Stomach smooth muscle (tissue), 2 donors: ENCODE results near the gene SUPT20HL1.
"Not testable (repeated sequence)": the region's sequence is repeated elsewhere in the genome, so short reads cannot be mapped to it uniquely, and the experiment has no call there.

Experiments
- H3K27ac ChIP-seq: one replicate; pipeline ENCODE4 v1.7.0; 2013; ENCODE audit warnings: mild to moderate bottlenecking, low read length, inconsistent platforms
- H3K27me3 ChIP-seq, 2 donors: one replicate each; pipeline ENCODE4 v1.7.0; 2013; ENCODE audit warnings: low read length in 2 of 2; ENCODE audit not compliant: insufficient read depth in 2 of 2, control insufficient read depth in 1 of 2
- H3K36me3 ChIP-seq, 2 donors: one replicate each; pipeline ENCODE4 v1.7.0; 2013; ENCODE audit warnings: low read length in 2 of 2; ENCODE audit not compliant: control insufficient read depth in 2 of 2, insufficient read depth in 2 of 2
- H3K4me1 ChIP-seq: one replicate; pipeline ENCODE4 v1.7.0; 2013; ENCODE audit warnings: low read length; ENCODE audit not compliant: control insufficient read depth, insufficient read depth
- H3K4me3 ChIP-seq, 2 donors: one replicate each; pipeline ENCODE4 v1.7.0; 2013; ENCODE audit warnings: low read length in 2 of 2
- H3K9ac ChIP-seq, 2 donors: one replicate each; pipeline ENCODE4 v1.7.0; 2013; ENCODE audit warnings: low read length in 2 of 2, mild to moderate bottlenecking in 1 of 2
- H3K9me3 ChIP-seq, 2 donors: one replicate each; pipeline ENCODE4 v1.7.0; 2013; ENCODE audit warnings: low read length in 2 of 2; ENCODE audit not compliant: control insufficient read depth in 2 of 2
- donor health status: healthy.
- donor health status: Pancreatic carcinoma.

Gene SUPT20HL1

DNA sequence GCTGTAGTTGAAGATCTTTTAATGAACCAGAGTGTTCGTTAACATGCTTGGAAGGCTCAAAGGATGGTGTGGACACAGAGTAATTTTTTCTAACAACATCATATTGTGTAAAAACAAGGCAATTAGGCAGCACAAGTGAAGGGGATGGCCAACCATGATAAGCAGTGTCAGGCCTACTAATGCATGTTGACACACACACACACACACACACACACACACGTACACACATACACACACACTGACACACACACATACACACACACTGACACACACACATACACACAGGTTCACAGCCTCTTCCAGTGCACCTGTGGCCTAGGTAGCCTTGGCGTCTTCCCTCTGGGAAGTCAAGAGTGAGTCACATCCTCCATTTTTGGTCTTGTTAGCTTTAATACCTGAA lies at the start of gene SUPT20HL1:
TSS of gene SUPT20HL1 (plus strand) at position 368 of the 400 bp plus-strand sequence. CDS start 2,122 bp downstream, outside the sequence.
- Histone ChIP-seq H3K27me3 (peaks cover 0 to 2% of the 10 kb centered on the region in 2 donors), H3K9ac (no peak within 1 kb of the TSS), H3K4me3 (no peak within 1 kb of the TSS), H3K36me3 (no peaks in the 10 kb centered on the region), H3K4me1 (no peaks in the 10 kb centered on the region), H3K9me3 (no peaks in the 10 kb centered on the region), H3K27ac (no peak within 1 kb of the TSS)

DNA sequence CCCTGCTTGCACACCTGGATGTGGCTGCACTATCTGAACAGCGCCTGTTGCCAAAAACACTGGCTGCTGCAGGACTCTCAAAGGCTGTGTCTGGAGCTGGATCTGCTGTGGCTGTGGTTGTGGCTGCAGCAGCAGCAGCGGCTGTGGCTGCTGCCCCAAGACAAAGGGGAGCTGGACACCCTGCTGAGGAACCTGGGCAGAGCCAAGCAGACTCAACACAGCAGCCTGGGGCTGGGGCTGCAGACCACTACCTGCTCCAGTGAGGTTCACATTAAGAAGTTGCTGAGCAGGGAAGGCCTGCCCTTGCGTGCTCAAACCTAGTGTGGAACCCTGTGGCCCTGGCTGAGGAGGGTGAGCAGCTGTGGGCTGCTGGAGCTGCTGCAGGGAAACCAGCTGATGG lies 49.5 kb upstream of the SUPT20HL1 start:
- not testable (repeated sequence) for H3K4me3 ChIP-seq, H3K9me3 ChIP-seq, H3K9ac ChIP-seq, H3K4me1 ChIP-seq, H3K27ac ChIP-seq, H3K36me3 ChIP-seq, H3K27me3 ChIP-seq

DNA sequence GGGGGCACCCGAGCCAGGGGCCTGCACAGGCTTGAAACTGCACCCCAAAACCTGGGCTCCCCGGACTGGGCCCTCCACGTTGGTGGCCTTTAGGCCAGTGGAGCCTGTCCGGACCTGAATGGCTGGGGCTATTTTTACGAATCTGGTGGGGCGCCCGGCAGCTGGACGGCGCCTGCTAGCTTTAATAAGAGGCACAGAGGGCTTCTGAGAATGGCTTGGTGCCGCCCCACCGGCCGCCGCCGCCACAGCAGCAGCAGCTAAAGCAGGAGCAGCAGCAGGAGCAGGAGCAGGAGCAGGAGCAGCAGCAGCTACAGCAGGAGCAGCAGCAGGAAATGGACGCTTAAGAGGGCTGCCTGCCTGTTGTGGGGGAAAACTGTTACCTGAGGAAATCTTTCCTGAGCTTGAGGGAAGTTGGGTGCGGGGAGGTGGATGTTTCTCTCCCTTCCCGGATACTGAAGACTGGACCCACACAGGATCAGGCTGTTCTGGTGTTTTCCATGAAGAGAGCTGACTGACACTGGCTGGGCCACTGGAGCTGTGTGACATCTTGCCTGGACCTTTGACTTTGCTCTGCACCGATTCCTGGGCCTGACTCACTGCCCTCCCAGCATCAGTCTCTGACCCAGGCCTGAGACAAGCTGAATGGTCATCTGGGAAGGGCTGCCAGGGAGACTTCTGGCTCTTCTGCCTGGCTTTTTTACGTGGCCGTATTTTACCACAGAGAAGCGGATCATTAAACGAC lies 48.8 kb upstream of the SUPT20HL1 start:
- H3K27ac ChIP-seq, H3K4me3 ChIP-seq, H3K27me3 ChIP-seq, H3K36me3 ChIP-seq, H3K4me1 ChIP-seq, H3K9ac ChIP-seq, H3K9me3 ChIP-seq: not testable (repeated sequence)

DNA sequence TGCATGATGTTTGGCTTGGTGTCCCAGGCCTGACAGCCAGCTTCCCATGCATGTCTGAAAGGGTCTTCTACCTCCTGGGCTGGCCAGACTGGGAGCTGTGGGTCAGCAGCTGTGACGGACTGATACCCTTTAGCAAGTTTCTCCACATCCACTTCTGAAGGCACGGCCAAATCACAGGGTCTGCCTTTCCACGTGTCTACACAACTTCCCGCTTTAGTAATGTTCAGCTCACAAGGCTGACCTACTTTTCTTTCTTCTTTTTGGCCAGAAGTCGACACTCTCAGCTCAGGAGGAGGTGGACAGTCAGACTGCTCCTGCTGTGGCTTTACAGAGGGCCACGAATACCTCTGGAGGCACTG lies 48.2 kb upstream of the SUPT20HL1 start:
- not testable (repeated sequence) for H3K4me3 ChIP-seq, H3K9ac ChIP-seq, H3K27me3 ChIP-seq, H3K4me1 ChIP-seq, H3K27ac ChIP-seq, H3K9me3 ChIP-seq, H3K36me3 ChIP-seq

DNA sequence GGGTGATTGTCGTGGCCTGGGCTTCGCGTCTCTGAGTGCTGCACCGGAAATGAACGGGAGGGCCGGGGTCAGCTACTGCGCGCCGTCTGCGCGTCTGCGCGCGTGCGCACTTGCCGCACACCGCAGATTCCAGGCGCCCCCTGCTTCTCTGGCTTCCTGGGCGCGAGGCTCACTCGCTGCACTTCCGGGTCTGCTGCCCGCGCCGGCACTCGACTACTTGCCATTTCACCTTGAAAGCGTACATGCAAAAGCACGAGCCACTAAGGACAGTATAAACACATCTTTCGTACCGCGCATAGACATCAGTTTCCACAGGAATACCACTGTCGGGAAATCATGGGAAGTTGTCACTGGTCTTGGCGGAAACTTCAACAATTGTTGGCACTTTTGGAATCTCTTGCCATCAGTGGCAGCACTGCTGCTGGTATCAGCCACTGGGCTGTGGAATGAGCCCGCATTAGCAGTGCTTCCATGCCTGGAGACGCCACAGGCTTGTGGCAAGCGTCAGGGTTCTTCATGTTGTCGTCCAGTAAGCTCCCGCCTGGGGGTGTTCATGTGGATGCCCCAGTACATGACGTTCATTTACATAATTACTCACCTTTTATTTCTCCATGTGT lies 46.3 kb upstream of the SUPT20HL1 start, which contains the start of gene SUPT20HL2:
TSS of gene SUPT20HL2 (minus strand) at position 51 of the 617 bp plus-strand sequence. CDS start 754 bp downstream, outside the sequence.
- H3K4me3 ChIP-seq, result no peak within 1 kb of the TSS
- H3K9ac ChIP-seq, result no peak within 1 kb of the TSS
- no peaks in the 10 kb centered on the region for H3K4me1 ChIP-seq
- H3K27me3 ChIP-seq, result no peaks in the 10 kb centered on the region
- H3K36me3 ChIP-seq, result no peaks in the 10 kb centered on the region
- no peaks in the 10 kb centered on the region for H3K9me3 ChIP-seq
- no peak within 1 kb of the TSS for H3K27ac ChIP-seq

DNA sequence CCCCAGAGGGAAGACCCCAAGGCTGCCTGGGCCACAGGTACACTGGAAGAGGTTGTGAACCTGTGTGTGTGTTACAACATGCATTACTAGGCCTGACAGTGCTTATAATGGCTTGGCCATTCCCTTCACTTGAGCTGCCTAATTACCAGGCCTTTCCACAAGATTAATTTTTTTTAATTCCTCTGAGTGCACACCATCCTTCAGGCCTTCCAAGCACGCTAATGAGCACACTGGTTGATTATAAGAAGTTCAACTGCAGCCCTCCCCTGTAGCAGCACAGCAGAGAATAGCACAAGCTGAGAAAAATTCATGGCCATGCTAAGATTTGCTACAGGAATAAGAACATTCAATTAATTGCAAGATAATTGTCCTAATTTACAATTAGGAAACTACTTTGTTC lies 44.3 kb upstream of the SUPT20HL1 start:
- no peaks in the 10 kb centered on the region for H3K9me3 ChIP-seq
- H3K4me3 ChIP-seq, result no peak overlapping the region
- H3K4me1 ChIP-seq, result no peaks in the 10 kb centered on the region
- H3K36me3 ChIP-seq, result no peaks in the 10 kb centered on the region
- no peak overlapping the region for H3K9ac ChIP-seq
- no peaks in the 10 kb centered on the region for H3K27me3 ChIP-seq
- no peak overlapping the region for H3K27ac ChIP-seq

DNA sequence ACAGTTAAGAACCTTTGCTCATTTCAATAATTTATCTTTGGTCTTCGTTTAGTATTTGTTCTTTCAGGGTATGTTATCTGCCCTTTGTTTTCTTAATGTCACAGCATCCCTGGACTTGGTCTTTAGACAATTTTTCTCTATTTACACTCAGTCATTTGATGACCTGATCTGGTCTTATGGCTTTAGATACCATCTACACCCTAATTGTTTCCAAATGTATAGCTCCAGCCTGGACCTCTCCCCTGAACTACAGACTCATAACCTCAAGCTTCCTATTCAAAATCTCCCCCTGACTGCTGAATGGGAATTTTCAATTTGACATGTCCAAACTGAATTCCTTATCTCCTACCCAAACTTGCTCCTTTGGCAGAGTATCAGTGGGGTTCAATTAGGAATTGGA lies 42.9 kb upstream of the SUPT20HL1 start:
- no peak overlapping the region for H3K4me3 ChIP-seq
- H3K4me1 ChIP-seq, result no peaks in the 10 kb centered on the region
- no peak overlapping the region for H3K9ac ChIP-seq
- H3K27ac ChIP-seq, result no peak overlapping the region
- H3K9me3 ChIP-seq, result no peaks in the 10 kb centered on the region
- H3K36me3 ChIP-seq, result no peaks in the 10 kb centered on the region
- H3K27me3 ChIP-seq, result no peaks in the 10 kb centered on the region

DNA sequence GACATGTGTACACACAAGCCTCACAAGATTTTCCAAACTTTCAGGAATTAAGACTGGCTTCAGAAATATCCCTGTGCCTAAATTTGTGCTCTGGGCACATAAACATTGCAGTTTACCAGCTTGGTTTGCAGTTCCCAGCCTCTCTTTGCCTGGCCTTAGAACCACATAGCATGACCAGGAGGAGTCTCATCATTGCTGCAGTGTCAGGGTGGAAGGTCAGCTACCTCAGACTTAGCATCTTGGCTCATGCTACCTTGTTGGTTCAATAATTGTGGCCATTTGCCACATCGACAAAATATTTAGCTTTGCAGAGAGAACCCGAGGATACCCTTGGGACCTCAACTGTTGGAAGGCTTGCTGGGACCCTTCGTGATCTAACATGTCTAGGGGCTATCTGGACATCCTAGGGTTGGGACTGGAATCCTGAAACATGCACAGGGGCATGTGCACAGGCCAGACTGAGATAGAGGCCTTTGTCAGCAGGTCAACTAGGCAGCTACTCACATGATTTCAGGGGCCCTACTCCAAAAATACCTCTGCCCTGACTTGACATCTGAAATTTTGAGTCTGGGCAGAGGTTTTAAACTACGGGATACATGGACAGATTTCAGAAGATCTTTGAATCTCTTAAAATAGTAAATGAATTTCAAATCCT lies 38.6 kb upstream of the SUPT20HL1 start:
- H3K27ac ChIP-seq, result no peak overlapping the region

DNA sequence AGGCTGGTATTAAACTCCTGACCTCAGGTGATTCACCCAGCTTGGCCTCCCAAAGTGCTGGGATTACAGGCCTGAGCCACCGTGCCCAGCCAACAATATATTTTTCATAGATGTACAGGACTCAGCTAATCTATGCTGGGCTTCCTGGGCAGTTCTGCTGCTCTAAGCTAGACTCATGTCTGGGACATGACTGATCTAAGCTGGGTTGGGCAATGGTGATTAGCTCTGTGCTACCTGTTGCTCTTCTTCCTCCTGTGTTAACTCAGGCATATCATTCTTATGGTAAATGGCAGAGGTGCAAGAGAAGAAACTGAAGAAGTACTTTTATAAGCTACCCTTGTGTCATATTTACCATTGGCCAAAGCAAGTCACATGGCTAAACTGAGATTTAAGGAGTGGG lies 35.2 kb upstream of the SUPT20HL1 start:
- Histone ChIP-seq H3K27me3 (no peaks in the 10 kb centered on the region), H3K9me3 (no peaks in the 10 kb centered on the region), H3K4me3 (no peak overlapping the region), H3K4me1 (no peaks in the 10 kb centered on the region), H3K36me3 (no peaks in the 10 kb centered on the region), H3K9ac (no peak overlapping the region), H3K27ac (no peak overlapping the region)

More for the DNA sequence above, 38.6 kb upstream of the SUPT20HL1 start:
- no peaks in the 10 kb centered on the region for H3K27me3 ChIP-seq
- H3K36me3 ChIP-seq, result no peaks in the 10 kb centered on the region
- no peak overlapping the region for H3K9ac ChIP-seq
- H3K4me3 ChIP-seq, result no peak overlapping the region
- no peaks in the 10 kb centered on the region for H3K9me3 ChIP-seq
- H3K4me1 ChIP-seq, result no peaks in the 10 kb centered on the region

DNA sequence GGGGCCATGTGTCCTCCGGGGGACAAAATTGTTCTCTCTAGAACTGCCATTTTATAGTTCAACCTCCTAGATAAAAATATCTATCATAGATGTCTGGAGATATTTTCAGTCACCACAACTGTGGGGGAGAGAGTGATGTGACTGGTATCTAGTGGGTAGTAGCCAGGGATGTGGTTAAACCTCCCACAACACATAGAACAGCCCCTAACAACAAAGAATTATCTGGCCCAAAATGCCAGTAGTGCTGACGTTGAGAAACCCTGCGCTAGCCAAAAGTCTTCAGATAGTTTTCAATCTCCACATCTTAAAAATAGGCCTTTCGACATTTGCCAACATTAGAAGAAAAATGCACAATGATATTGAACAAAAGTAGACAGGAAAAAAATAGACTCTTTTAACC lies 27.6 kb upstream of the SUPT20HL1 start:
- Histone ChIP-seq H3K9me3 (no peaks in the 10 kb centered on the region), H3K4me1 (no peaks in the 10 kb centered on the region), H3K9ac (no peak overlapping the region), H3K4me3 (no peak overlapping the region), H3K36me3 (no peaks in the 10 kb centered on the region), H3K27ac (no peak overlapping the region), H3K27me3 (no peaks in the 10 kb centered on the region)

DNA sequence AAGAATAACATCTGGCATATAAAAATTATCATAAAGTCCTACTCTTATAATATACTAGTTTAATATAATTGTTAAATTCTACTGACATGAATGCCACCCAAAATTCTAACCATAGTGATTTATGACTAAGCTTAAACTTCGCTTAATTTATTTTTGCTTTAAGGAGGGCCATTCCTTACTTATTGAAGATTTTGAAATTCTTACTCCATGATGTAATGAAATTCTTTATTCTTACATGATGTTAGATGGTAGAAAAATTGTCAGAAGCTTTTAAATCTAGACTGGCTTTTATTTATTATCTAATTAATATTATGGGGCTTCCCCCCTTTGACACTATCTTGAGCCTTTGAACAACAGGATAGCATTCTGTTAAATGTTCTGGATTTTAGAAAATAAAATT lies 27.1 kb upstream of the SUPT20HL1 start:
- Histone ChIP-seq H3K9me3 (no peaks in the 10 kb centered on the region), H3K4me3 (no peak overlapping the region), H3K27ac (no peak overlapping the region), H3K4me1 (no peaks in the 10 kb centered on the region), H3K27me3 (no peaks in the 10 kb centered on the region), H3K36me3 (no peaks in the 10 kb centered on the region), H3K9ac (no peak overlapping the region)
